Heart right ventricle (tissue), 16 donors: ENCODE data around the gene AGO1. TPM values are rescaled to one million over a fixed set of nuclear protein-coding genes. Genes with fewer than 3 reads are reported as not detected.

Source experiments
- ATAC-seq, 8 donors: fragments of 200-7000 bp; cut with Tn5 transposase; one replicate each; pipeline ENCODE4 v1.9.1; 2020; ENCODE audit warnings: mild to moderate bottlenecking in 8 of 8, moderate library complexity in 8 of 8, moderate number of reproducible peaks in 1 of 8
- DNase-seq, 2 donors: peaks; one replicate each; pipeline ENCODE4 v3.0.0-alpha.2; 2020
- H3K27ac ChIP-seq, 10 donors: fragments of 200-600 bp; sonication (generic) in 2 of 10; one replicate each; pipeline versions ENCODE4 v1.5.0 to v1.8.0; 2020 to 2022; ENCODE audit warnings: mild to moderate bottlenecking in 3 of 10
- H3K27me3 ChIP-seq, 7 donors: fragments of 200-600 bp; one replicate each; pipeline ENCODE4 v1.8.0; 2021 to 2022; ENCODE audit warnings: mild to moderate bottlenecking in 2 of 7
- H3K36me3 ChIP-seq, 9 donors: fragments of 200-600 bp; sonication (generic) in 1 of 9; one replicate each; pipeline versions ENCODE4 v1.5.0 to v1.8.0; 2020 to 2022; ENCODE audit warnings: mild to moderate bottlenecking in 2 of 9
- H3K4me1 ChIP-seq, 9 donors: fragments of 200-600 bp; sonication (generic) in 1 of 9; one replicate each; pipeline versions ENCODE4 v1.5.0 to v1.8.0; 2020 to 2022; ENCODE audit warnings: mild to moderate bottlenecking in 4 of 9
- H3K4me3 ChIP-seq, 10 donors: fragments of 200-600 bp; sonication (generic) in 2 of 10; one replicate each; pipeline versions ENCODE4 v1.5.0 to v1.8.0; 2020 to 2022; ENCODE audit warnings: mild to moderate bottlenecking in 7 of 10, moderate library complexity in 2 of 10
- H3K9me3 ChIP-seq, 11 donors: fragments of 200-600 bp in 10 of 11; sonication (generic) in 2 of 11; one replicate each; pipeline versions ENCODE4 v1.5.0 to v1.8.0; 2013 to 2022; ENCODE audit warnings: mild to moderate bottlenecking in 2 of 11, control low read depth in 1 of 11, moderate library complexity in 1 of 11
- CTCF ChIP-seq, 9 donors: fragments of 200-600 bp; sonication (generic) in 2 of 9; IDR thresholded peaks; one replicate each; pipeline versions ENCODE4 v1.5.0 to v1.8.0; 2021 to 2022; ENCODE audit warnings: antibody characterized with exemption in 9 of 9, mild to moderate bottlenecking in 5 of 9, moderate library complexity in 1 of 9
- WGBS, 2 donors: extraction: QIAGEN DNeasy Blood & Tissue Kit; methylation state at CpG; one replicate each; pipeline ENCODE4 v1.1.7; 2013; ENCODE audit warnings: inconsistent platforms in 1 of 2; 5-methylcytosine and 5-hydroxymethylcytosine counted together
- intact Hi-C, 10 donors: fragments of 100-400 bp; cut with DNase I; formaldehyde crosslinking; loops; one replicate each; pipeline versions ENCODE4 v1.11.1 to v1.14.2; 2022
- polyA plus RNA-seq, 2 donors: library from polyadenylated mRNA; stranded (reverse); fragments of 200-250 nt; gene quantifications; one replicate each; pipeline ENCODE4 v1.2.3, GENCODE V29; 2013
- total RNA-seq, 10 donors: library from RNA; stranded (reverse); fragmentation: NEBNext Ultra II Directional in 3 of 10; extraction: Animal tissue kit (Norgen Biotek cat#: 25700) in 3 of 10; gene quantifications; one replicate each; pipeline versions ENCODE4 v1.2.1 to v1.2.4, GENCODE V29; 2021 to 2023
- donor health status: Arrhythmogenic right ventricular cardiomyopathy.
- donor health status: ischemic (EF 13 %, LVEDD 7.1; RV severe dilation, severe dysfunction).
- donor health status: healthy with polysubstance abuse.
- donor health status: DM: no; HTN: yes; CAD: no.
- donor health status: DM: no; HTN: no; CAD: no.
- donor health status: ischemic (EF 25% LVEDD 6.9; RV normal size, moderate dysfunction).
- donor health status: ischemic (EF 25% LVEDD 5.7; RV mildly dilated, moderate dysfunction).
- donor health status: healthy.
- donor health status: DM: yes; HTN: yes; CAD: no.
- donor health status: Ischemic cardiomyopathy.
- donor health status: ischemic (EF 35%, LVEDD 5.7; RV mildly dilated, moderate dysfunction).
- donor health status: nonischemic (EF 11% LVEDD 7.7; RV severe dilation, severe dysfunction).
- donor health status: DM: yes; HTN: yes; CAD: no.
- donor health status: PGD.
- donor health status: ischemic (EF 29% LVEDD 5.4; RV normal size, mild dysfunction).
- donor health status: nonischemic (EF 23%, LVEDD 6.1; RV moderate dilation, normal function).

The AGO1 gene
- total and polyA plus RNA-seq, 12 donors = 1.9 to 26.5 (median 21.9) TPM

GRCh38 chr1:35925741-35926140 is 42.7 kb downstream of the AGO1 start:
- 36 to 47% methylated on average over 4 of the region's 4 CpGs for WGBS, 2 donors
- no peak overlapping the region for H3K4me3 ChIP-seq
- intact Hi-C loops = loop anchor here in 1 of 10 donors (5.0 kb wide), 1 partner anchor 43 kb away; the partner anchor contains the start of gene AGO1
- peak overlapping the region in 3 of 10 donors; percentile 5 to 48 (median 43) for H3K27ac ChIP-seq
- H3K4me1 ChIP-seq = peaks cover 5 to 29% (median 7%) of the 10 kb centered on the region in 9 donors
- peak; percentile 30 to 57 for DNase-seq
- H3K9me3 ChIP-seq = no peaks in the 10 kb centered on the region
- no peaks in the 10 kb centered on the region for H3K27me3 ChIP-seq
- ATAC-seq = peak in 7 of 8 donors; percentile 23 to 75 (median 62)
- H3K36me3 ChIP-seq = peaks cover 0 to 29% (median 0%) of the 10 kb centered on the region in 9 donors
- no peak for TF ChIP-seq CTCF (IDR thresholded peaks at IDR 0.05)

- intact Hi-C loops = loop anchor here in 1 of 10 donors (5.0 kb wide), 1 partner anchor 45 kb away; the partner anchor contains the start of gene AGO1
- TF ChIP-seq CTCF (IDR thresholded peaks at IDR 0.05) = no peak
- WGBS, 2 donors = 54 to 56% methylated on average over 3 of the region's 3 CpGs
These were observed 44.5 kb downstream of the AGO1 start for GRCh38 chr1:35927472-35927871.

GRCh38 chr1:35929730-35930592 is 47.0 kb downstream of the AGO1 start:
- ATAC-seq (peak; percentile 40 to 67 (median 54)), DNase-seq (peak; percentile 44 to 51)
- Histone ChIP-seq H3K27me3 (no peaks in the 10 kb centered on the region), H3K4me3 (peak overlapping the region; percentile 81 to 98 (median 94)), H3K27ac (peak overlapping the region; percentile 97 to 100 (median 99)), H3K36me3 (no peaks in the 10 kb centered on the region), H3K4me1 (peaks cover 5 to 52% (median 34%) of the 10 kb centered on the region in 9 donors), H3K9me3 (no peaks in the 10 kb centered on the region)
- WGBS, 2 donors = 1 to 3% methylated on average over 15 of the region's 15 CpGs
- intact Hi-C loops = loop anchor here in 1 of 10 donors (5.0 to 10.0 kb wide), 2 partner anchors 48 to 155 kb away; partner anchors contain the start of genes ADPRS, AGO1 and TEKT2
- TF ChIP-seq CTCF (IDR thresholded peaks at IDR 0.05) = no peak

More at GRCh38 chr1:35927472-35927871, 44.5 kb downstream of the AGO1 start:
- H3K27me3 ChIP-seq = no peaks in the 10 kb centered on the region
- H3K9me3 ChIP-seq = no peaks in the 10 kb centered on the region
- ATAC-seq = no peak
- no peak overlapping the region for H3K27ac ChIP-seq
- H3K36me3 ChIP-seq = peaks cover 0 to 11% (median 0%) of the 10 kb centered on the region in 9 donors
- no peak overlapping the region for H3K4me3 ChIP-seq
- H3K4me1 ChIP-seq = peaks cover 5 to 39% (median 19%) of the 10 kb centered on the region in 9 donors
- no peak for DNase-seq
